Endothelial cell (in vitro differentiated cells): ENCODE measurements around the gene PLCG2. TPM values are rescaled to one million over a fixed set of nuclear protein-coding genes. Genes with fewer than 3 reads are reported as not detected.

ENCODE experiments used
- DNase-seq: peaks from one replicate; pipeline ENCODE4 v3.0.0; 2021; ENCODE audit warnings: low spot score
- H3K27ac Mint-ChIP-seq: one replicate; pipeline ENCODE4 v1.8.0; 2021; ENCODE audit warnings: mixed read lengths, inconsistent platforms; ENCODE audit not compliant: unreplicated experiment
- H3K27me3 Mint-ChIP-seq: one replicate; pipeline ENCODE4 v1.8.0; 2021; ENCODE audit warnings: mild to moderate bottlenecking, moderate library complexity, mixed read lengths, inconsistent platforms; ENCODE audit not compliant: unreplicated experiment
- H3K36me3 Mint-ChIP-seq: one replicate; pipeline ENCODE4 v1.8.0; 2021; ENCODE audit warnings: mild to moderate bottlenecking, low read depth, mixed read lengths, inconsistent platforms; ENCODE audit not compliant: unreplicated experiment
- H3K4me1 Mint-ChIP-seq: one replicate; pipeline ENCODE4 v1.8.0; 2021; ENCODE audit warnings: mild to moderate bottlenecking, mixed read lengths, inconsistent platforms; ENCODE audit not compliant: unreplicated experiment
- H3K4me3 Mint-ChIP-seq: one replicate; pipeline ENCODE4 v1.8.0; 2021; ENCODE audit warnings: mild to moderate bottlenecking, mixed read lengths, inconsistent platforms; ENCODE audit not compliant: unreplicated experiment
- H3K9me3 Mint-ChIP-seq: one replicate; pipeline ENCODE4 v1.8.0; 2021; ENCODE audit warnings: mixed read lengths, inconsistent platforms; ENCODE audit not compliant: unreplicated experiment
- CTCF ChIP-seq: fragments of 200-600 bp; sonication (generic); IDR thresholded peaks from one replicate; pipeline ENCODE4 v1.5.0; 2021; ENCODE audit warnings: antibody characterized with exemption; ENCODE audit not compliant: unreplicated experiment
- total RNA-seq: library from RNA; stranded (reverse); fragmentation: NEBNext Ultra II Directional; extraction: Animal tissue kit (Norgen Biotek cat#: 25700); gene quantifications from one replicate; pipeline ENCODE4 v1.2.1, GENCODE V29; 2021; ENCODE audit not compliant: unreplicated experiment

PLCG2 gene
- total RNA-seq, 1 donor from 2014 or later, result 103 TPM

GRCh38 chr16:81745704-81746558 is 33.2 kb upstream of the PLCG2 start:
- Mint-ChIP-seq H3K27ac (peak overlapping the region; percentile 79), H3K9me3 (no peaks in the 10 kb centered on the region), H3K36me3 (no peaks in the 10 kb centered on the region), H3K4me1 (peaks cover 20% of the 10 kb centered on the region), H3K27me3 (no peaks in the 10 kb centered on the region), H3K4me3 (no peak overlapping the region)
- DNase-seq, result peak; percentile 64
- TF ChIP-seq CTCF, result no peak

GRCh38 chr16:81746566-81746965 is 32.5 kb upstream of the PLCG2 start:
- Mint-ChIP-seq H3K4me1 (peaks cover 20% of the 10 kb centered on the region), H3K9me3 (no peaks in the 10 kb centered on the region), H3K27ac (no peak overlapping the region), H3K36me3 (no peaks in the 10 kb centered on the region), H3K27me3 (no peaks in the 10 kb centered on the region), H3K4me3 (no peak overlapping the region)
- TF ChIP-seq CTCF, result no peak
- no peak for DNase-seq

GRCh38 chr16:81748476-81749198 is 30.5 kb upstream of the PLCG2 start:
- H3K36me3 Mint-ChIP-seq, result no peaks in the 10 kb centered on the region
- peak overlapping the region; percentile 81 for H3K27ac Mint-ChIP-seq
- H3K4me1 Mint-ChIP-seq, result peaks cover 21% of the 10 kb centered on the region
- no peak for DNase-seq
- H3K4me3 Mint-ChIP-seq, result no peak overlapping the region
- H3K9me3 Mint-ChIP-seq, result no peaks in the 10 kb centered on the region
- H3K27me3 Mint-ChIP-seq, result no peaks in the 10 kb centered on the region
- TF ChIP-seq CTCF, result no peak

GRCh38 chr16:81752225-81752875 is 26.7 kb upstream of the PLCG2 start:
- peaks cover 33% of the 10 kb centered on the region for H3K4me1 Mint-ChIP-seq

More at GRCh38 chr16:81752225-81752875, 26.7 kb upstream of the PLCG2 start:
- no peak for TF ChIP-seq CTCF
- H3K27me3 Mint-ChIP-seq, result no peaks in the 10 kb centered on the region
- no peak overlapping the region for H3K27ac Mint-ChIP-seq
- no peak overlapping the region for H3K4me3 Mint-ChIP-seq
- DNase-seq, result peak; percentile 35
- no peaks in the 10 kb centered on the region for H3K36me3 Mint-ChIP-seq
- H3K9me3 Mint-ChIP-seq, result no peaks in the 10 kb centered on the region
